GM18873 (cell line): ENCODE results near the gene GREB1.

Experiments used
- ATAC-seq: cut with Tn5 transposase; IDR thresholded peaks from one replicate; pipeline ENCODE4 v1.9.1; 2021; ENCODE audit warnings: mild to moderate bottlenecking, moderate library complexity, moderate number of reproducible peaks; ENCODE audit not compliant: unreplicated experiment, low FRiP score

The GREB1 gene

DNA sequence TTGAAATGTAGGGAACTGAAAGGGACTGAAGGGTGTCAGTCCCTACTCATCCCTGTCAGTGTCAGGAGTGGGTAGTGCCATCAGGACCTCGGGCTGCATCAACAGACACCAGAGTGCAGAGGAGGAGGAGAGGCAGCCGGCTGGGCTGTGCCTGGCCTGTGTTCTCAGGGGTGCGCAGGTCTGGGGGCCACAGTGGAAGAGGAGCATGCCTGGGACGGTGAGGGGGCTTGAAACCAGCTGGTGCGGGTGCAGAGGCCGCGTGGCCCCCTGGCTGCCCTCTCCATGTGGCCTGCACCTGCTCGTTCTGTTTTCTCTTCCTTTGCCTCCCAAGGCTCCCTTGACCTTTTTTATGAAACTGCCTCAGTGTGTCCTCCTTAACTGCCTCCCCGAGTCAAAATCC is 94.8 kb downstream of the GREB1 start:
- no peak for ATAC-seq

DNA sequence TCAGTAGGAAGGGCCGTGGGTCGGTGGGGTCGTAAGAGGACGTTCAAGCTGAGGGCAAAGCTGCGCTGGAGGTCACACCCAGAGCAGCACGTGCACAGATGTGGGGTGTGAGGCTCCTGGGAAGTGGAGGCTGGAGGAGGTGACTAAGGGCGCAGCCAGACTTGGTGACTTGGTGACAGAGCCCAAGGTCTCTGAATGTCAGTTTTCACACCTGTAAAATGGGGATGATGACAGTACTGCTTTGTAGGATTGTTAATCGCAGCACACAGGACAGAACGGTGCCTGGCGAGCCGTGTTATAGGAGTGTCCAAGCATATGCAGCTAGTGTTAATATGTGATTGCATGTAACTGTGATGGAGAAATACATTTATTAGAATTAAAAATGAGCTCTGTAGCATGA is 95.4 kb downstream of the GREB1 start:
- no peak for ATAC-seq

DNA sequence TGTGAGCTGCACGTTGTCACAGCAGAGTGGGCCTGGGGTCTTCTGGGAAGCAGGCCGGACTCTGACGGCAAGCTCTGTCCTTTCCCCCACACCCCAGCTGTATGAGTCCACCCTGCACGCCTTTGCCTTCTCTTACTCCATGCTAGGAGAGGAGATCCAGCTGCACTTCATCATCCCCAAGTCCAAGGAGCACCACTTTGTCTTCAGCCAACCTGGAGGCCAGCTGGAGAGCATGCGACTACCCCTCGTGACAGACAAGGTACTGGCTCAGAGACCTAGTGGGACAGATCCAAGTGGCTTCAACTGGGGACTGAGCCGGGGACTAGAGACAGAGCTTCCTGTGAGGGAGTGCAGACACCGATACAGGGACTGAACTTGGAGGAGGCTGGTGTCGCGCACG is 96.0 kb downstream of the GREB1 start:
- ATAC-seq, result no peak

DNA sequence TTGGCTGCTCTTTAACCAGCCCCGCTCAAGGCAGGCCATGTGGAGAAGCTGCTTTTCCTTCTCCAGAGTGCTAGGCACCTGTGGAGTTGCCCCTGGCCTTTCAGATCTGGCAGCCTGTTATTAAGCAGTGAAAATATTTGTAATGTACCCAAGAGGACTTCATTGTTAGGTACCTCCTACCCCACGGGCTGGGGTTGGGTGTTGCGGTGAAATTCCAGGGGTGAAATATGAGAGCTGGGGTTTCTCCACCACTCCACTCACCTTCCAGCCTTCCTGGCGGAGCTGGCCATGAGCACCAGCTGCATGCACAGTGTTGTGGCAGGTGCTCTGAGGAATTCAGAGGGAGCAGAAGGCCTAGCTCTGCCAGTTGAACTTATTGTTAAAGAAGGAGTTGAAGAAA is 97.0 kb downstream of the GREB1 start:
- no peak for ATAC-seq

DNA sequence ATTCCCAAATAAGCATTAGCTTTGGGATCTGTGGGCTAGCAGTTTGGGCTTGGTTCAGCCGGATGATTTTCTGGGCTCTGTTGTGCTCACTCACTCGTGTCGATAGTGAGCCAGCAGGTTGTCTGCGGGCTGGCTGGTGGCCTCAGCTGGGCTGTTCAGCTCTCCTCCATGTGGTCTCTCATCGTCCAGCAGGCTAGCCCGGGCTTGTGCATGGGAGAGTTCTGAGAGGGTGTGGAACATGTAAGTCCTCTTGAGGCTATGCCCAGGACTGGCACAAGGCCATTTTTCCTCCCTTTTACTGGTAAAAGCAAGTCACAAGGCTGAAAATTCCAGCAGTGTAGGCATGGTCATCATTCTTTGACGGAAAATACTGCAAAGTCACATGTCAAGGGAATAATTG is 97.6 kb downstream of the GREB1 start:
- no peak for ATAC-seq

DNA sequence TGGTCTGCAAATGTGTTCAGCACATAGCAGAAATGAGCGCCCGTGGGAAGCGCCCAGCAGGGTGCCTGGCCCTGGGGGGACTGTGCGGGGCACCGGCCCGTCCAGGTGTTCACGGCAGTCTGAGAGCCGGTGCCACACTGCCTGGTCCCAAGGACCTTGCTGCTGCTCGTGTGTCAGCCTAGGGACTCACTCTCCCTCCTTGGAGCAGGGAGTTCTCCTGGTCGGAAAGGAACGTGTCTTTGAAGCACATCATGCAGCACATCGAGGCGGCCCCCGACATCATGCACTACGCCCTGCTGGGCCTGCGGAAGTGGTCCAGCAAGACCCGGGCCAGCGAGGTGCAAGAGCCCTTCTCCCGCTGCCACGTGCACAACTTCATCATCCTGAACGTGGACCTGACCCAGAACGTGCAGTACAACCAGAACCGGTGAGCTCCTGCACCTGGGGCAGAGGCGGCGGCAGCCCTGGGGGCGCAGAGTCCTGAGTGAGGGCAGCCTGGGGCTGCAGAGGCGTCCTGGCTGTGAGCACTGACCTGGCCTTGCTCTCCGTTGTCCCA is 100.2 kb downstream of the GREB1 start:
- ATAC-seq, result no peak

DNA sequence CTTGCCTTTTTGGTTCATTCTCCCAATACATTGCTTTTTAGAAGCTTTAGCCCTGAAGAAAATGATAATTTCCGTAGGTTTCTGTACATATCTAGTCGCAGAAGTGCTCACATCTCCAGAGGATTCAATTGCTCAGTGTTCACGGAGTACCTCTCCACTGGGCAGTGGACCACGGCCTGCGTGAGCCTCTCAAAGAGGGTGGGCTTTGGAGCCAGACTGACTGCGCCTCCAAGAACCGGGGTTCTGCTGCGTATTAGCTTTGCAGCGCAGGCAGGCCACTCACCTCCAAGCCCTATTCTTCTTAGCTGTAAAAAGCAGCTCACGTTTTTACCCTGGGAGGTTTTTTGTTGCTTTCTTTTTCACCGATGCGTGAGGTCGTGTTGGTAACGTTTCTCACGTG is 100.7 kb downstream of the GREB1 start:
- no peak for ATAC-seq

DNA sequence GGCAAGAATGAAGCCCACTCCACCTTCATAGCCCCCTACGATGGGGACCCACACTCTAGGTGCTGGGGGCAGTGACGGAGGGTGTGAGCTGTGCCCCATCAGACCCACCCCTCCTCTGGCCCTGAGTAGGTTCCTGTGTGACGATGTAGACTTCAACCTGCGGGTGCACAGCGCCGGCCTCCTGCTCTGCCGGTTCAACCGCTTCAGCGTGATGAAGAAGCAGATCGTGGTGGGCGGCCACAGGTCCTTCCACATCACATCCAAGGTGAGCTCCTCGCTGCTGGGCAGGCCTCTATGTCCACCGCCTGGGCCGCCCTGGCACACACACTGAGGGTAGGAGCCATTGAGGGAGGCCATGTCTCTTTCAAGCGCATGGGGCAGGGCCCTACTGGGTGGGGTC is 101.3 kb downstream of the GREB1 start:
- ATAC-seq, result no peak

DNA sequence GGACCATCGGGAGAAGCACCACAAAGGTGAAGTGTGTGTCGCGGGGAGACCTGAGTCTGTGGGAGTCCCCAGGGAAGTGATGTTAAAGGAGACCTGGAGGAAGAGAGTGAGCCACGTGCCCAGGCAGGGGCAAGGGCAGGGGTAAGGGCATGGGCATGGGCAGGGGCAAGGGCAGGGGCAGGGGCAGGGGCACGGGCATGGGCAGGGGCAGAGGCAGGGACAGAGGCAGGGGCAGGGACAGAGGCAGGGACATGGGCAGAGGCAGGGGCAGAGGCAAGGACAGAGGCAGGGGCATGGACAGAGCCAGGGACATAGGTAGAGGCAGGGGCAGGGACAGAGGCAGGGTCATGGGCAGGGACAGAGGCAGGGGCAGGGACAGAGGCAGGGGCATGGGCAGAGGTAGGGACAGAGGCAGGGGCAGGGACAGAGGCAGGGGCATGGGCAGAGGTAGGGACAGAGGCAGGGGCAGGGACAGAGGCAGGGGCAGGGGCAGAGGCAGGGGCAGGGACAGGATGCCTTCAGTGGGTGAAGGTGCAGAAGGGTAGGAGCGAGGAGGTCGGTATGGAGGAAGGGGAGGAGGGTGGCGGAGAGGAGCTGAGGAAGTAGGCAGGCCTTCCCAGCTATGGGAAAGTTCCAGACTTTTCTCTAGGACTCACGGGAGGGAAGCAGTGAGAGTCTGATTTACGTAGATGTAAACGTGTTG is 102.9 kb downstream of the GREB1 start:
- no peak for ATAC-seq

DNA sequence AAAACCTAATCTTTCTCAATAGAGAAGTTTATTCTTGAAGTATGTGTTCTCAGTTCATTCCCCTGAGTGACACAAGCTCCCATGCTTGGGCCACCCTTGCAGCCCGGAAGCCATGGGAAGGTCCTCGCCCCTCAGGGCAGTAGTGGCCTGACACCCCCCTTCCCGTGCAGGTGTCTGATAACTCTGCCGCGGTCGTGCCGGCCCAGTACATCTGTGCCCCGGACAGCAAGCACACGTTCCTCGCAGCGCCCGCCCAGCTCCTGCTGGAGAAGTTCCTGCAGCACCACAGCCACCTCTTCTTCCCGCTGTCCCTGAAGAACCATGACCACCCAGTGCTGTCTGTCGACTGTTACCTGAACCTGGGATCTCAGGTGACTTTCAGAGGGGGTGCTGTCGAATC is 103.7 kb downstream of the GREB1 start:
- no peak for ATAC-seq

DNA sequence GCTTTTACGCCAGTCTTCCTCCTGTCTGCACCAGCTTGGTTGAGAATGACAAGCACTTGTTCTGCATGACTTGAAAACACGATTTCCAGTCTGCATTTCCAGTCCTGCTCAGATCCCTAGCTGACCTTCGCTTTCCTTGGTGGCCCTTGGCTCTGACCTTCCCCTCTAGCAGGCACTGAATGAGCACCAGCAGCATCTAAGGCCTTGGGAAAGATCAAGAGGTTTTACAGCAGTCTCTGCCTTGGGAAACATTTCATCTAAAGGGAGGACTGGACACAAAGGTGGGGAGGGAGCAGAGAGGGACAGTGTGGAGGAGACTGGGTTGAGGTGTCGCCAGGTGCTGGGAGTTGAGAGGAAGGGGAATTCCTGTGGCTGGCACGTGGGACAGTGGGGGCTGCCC is 105.7 kb downstream of the GREB1 start:
- ATAC-seq, result no peak

DNA sequence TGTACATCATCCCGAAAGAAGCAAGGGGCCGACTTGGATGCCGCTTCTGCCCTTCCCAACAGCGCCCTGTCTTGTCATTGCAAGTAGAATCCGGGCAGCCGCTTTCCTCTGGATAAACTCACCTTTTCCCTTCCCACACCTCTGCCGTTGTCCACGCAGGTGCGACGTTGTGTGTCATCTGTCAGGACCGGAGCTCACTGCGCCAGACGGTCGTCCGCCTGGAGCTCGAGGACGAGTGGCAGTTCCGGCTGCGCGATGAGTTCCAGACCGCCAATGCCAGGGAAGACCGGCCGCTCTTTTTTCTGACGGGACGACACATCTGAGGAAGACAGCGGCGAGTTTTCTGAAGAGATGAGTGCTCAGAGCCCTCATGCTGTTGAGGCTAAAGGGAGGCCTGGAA is 106.3 kb downstream of the GREB1 start:
- no peak for ATAC-seq

DNA sequence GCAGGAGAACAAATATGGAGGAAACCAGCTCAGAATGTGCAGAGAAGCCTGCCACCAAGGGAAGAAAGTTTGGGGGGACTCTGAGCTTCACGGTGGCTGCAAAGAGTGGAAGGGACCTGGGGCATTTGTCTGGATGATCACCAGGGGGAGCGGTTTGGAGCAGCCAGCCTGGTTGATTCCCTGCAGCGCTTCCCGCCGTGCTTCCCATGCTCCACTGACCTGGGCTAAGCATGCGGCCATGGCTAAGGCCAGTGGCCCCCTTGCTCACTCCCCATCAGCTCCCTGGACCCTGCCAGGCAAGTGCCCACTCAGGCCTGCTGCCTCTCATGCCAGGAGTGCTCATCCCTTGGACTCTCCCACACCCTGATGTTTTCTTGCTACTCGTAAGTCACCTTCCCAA is 109.1 kb downstream of the GREB1 start:
- no peak for ATAC-seq

DNA sequence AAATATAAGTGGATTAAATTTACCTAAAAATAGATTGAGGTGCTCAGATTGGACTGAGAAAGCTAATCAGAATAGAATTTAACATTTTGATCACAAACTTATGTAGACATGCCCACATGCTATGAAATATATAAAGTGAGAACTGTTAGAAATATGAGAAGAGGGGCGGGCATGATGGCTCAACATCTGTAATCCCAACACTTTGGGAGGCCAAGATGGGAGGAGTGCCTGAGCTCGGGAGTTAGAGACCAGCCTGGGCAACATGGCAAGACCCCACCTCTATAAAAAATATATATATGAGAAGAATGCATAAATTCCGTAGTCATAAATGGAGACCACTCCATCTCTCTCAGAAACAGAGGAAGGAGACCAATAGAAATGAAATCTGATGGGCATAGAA is 110.4 kb downstream of the GREB1 start:
- no peak for ATAC-seq

DNA sequence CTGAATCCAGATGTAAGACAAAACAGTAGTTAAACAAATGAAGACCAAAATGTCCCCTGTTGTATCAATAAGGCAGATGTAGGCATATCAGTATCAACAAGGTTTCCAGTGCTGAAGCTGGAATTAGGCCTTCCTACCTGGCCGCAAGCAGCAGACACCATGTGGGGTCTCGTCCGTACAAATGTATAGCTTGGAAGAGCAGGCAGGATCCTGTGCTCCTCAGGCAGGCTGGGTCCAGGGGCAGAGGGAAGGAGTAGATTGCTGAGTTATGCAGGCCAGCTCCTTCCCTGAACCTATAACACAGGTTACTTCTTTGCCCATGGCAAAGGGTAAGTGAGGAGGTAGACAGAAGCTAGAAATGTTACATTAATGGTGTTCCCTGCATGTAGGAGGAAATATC is 112.7 kb downstream of the GREB1 start:
- no peak for ATAC-seq

DNA sequence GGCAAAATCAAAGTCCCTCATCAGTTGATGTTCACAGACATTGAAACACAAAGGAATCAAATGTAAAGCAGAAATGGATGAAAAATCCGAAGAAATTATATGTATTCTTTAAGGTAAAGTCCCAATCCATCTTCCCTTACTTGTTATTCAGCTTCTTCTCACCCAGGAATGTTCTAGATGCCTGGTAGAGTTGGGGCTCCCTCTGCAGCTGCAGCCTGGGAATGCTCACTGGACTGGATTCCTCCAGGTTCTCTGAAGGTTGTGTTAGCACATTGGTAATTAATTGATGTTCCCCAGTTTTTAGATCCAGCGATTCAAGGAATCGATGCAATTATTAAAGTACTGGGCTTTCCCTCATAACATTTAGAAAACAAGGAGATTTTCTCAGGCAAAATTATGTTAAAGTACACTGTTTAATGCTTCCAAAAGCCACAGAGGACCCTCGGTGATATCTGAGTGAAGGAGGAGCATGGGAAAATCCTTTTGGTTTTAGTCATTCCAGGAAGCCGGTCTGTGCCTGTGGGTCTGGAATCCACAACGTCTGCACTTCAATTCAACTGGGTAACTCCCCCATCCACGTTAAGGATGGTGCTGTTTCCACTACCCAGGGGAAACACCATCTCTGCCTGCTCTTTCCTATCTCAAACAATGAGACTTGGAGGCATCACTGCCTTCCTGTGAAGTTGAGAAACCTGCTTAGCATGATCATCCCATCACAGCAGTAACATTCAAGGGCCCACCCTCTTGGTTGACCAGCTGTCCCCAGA is 114.2 kb downstream of the GREB1 start:
- ATAC-seq, result no peak

DNA sequence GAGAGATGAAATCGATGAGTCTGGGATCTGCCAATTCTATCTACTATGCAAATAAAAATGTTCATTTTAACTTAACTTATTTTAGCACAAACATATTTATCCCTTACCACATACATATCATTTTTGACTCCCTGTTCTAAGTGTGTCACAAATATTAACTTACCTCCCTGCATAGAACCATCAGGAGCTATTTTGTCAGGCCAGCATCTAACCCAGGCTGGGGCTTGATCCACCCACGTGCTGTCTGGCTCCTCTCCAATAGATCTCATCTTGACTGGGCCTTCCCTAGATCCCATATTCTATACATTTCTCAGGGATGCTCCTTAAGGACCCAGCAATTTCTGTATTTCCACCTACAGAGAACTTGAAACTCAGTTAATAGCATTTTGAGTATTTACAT is 115.2 kb downstream of the GREB1 start:
- ATAC-seq, result no peak

DNA sequence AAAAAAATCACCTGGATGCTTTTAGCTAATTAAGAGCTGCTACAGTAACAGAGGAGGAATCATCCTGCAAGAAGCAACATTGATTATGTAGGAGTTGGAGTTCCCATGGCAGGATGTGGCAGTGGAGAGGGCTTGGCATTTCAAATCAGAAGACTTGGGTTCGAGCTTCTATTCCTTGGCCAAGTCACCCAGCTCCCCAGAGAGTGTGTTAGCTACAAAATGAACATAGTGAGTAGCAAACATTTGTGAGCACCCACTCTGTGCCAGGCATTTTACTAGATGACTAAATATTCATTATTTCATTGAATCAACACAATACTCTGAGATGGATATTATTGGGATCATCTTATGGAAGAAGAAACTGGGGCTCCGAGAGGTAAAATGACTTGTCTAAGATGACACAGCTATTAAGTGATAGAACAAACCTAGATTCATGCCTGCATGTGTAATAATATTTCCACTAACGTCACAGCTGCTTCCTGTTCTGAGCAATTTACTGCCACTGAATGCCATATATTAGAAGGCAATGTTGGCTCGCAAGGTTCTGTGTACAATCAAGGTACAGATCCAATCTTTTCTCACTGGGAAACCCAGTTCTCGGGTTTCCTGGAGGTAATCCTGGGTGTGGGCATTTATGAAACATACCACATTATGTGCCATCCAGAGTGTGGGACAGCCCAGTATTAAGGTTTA is 118.2 kb downstream of the GREB1 start:
- ATAC-seq, result no peak

DNA sequence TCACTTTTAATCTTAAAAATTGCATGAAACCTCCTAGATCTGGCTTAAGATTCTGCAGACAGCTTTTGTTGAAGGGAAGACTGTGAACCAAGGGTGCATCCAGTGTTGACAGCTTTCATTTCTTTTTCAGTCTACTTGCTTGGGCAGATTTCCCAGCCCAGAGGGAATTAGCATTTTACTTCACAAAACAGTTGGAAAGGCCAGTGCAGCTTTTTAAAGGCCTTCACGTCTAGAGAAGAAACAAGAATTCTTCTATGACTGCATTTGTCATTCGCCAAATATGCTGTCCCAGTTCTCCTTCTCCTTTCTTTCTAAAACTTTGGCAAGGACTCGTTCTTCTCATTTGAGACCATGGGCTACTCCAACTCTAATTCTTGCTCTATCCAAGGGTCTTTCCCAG is 118.7 kb downstream of the GREB1 start:
- ATAC-seq, result no peak

DNA sequence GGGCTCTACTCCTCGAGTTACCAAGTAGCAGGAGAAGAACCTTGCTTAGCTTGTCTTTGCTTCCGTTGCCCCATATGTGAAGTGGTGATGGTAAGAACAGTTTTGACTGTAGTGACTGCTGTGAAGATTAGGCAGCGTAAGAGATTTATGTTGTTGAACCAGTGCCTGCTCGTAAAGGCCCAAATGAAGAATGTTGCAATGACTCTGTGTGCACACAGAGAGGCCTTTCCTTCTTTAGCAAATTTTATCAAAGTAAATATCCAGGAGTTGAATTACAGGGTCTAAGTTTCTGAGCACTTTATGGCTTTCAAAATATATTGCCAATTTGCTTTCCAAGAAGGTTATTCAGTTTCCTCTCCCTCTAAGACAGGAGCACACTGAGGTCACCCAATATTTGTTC is 121.7 kb downstream of the GREB1 start:
- ATAC-seq, result no peak

DNA sequence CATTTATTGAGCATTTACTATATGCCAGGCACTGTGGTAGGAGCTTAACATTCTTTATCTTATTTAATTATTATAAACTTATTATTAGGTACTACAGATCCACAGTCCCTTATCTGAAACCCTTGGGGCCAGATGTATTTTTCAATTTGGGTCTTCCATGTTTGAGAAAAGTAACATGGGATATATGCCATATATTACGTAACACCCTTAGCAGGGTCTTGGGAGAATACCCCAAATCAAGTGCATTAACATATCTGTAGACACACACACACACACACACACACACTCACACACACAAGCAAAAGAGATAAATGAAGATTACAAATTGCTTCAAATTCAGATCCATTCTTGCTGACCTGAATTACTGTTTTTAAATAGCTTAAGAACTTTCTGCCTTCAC is 122.4 kb downstream of the GREB1 start:
- no peak for ATAC-seq
